HepG2 (cell line): Measurements from ENCODE around the gene CSRP3. TPM values are rescaled to one million over a fixed set of nuclear protein-coding genes. Genes with fewer than 3 reads are reported as not detected.

ENCODE experiments used
- ATAC-seq: fragments of 200-7000 bp; cut with Tn5 transposase; 3 replicates; pipeline ENCODE4 v1.9.1; 2020; ENCODE audit warnings: mild to moderate bottlenecking, moderate library complexity
- BruUV-seq: library from RNA; stranded (reverse); fragments of 400-500 nt; replicated peaks from 2 replicates; lab custom pipeline; 2021; lab: Mats Ljungman, UMichigan
- CTCF ChIA-PET: fragments of 300-600 bp; formaldehyde crosslinking; extraction: SDS; loops from one replicate; lab custom pipeline; 2021; ENCODE audit warnings: low total read pairs, inconsistent platforms, low intra/inter-chr PET ratio; lab: Yijun Ruan, JAX
- POLR2A ChIA-PET: fragments of 350-600 bp; sonication (Branson Sonifier 250); formaldehyde crosslinking; loops from one replicate; lab custom pipeline; 2020; ENCODE audit warnings: antibody characterized with exemption, inconsistent platforms; lab: Yijun Ruan, JAX
- DNase-seq: peaks from one replicate; pipeline ENCODE4 v3.0.0-alpha.2; 2015; ENCODE audit warnings: low spot score
- FAIRE-seq: peaks from 3 replicates; lab custom pipeline; 2011; peaks lifted over from hg19 to GRCh38; lab: Jason Lieb, UNC
- H2AFZ ChIP-seq: one replicate; pipeline ENCODE4 v1.6.1; 2011; ENCODE audit warnings: low read length, inconsistent platforms
- H3K27ac ChIP-seq: fragments of 300-600 bp; 3 replicates; pipeline ENCODE4 v1.8.0; 2011; ENCODE audit warnings: mixed run types, mild to moderate bottlenecking, mixed read lengths, low read length, inconsistent platforms; ENCODE audit not compliant: insufficient read depth; ENCODE audit errors: extremely low read length
- H3K27me3 ChIP-seq, 2 experiments: fragments of 200-600 bp in 1 of 2; 2 replicates in 1 of 2; 3 replicates in 1 of 2; pipeline versions ENCODE4 v1.6.0 to v1.8.0; 2011; ENCODE audit warnings: low read length in 2 of 2, mild to moderate bottlenecking in 2 of 2, moderate library complexity in 2 of 2, inconsistent platforms in 1 of 2; ENCODE audit not compliant: insufficient read depth in 2 of 2, control insufficient read depth in 1 of 2
- H3K36me3 ChIP-seq, 2 experiments: fragments of 200-600 bp in 1 of 2; replicated peaks in 1 of 2; 2 replicates in 1 of 2; 3 replicates in 1 of 2; pipeline versions ENCODE4 v1.5.1 to v1.8.0; 2011; ENCODE audit warnings: low read length in 2 of 2, inconsistent platforms in 1 of 2; ENCODE audit not compliant: insufficient read depth in 2 of 2, control insufficient read depth in 1 of 2
- H3K4me1 ChIP-seq: 2 replicates; pipeline ENCODE4 v1.5.1; 2012; ENCODE audit warnings: low read length, inconsistent platforms; ENCODE audit not compliant: insufficient read depth
- H3K4me2 ChIP-seq: 2 replicates; pipeline ENCODE4 v1.6.0; 2011; ENCODE audit warnings: low read depth, low read length, inconsistent platforms
- H3K4me3 ChIP-seq, 3 experiments: fragments of 200-600 bp in 1 of 3; sonication (generic), shearing (Covaris generic) in 1 of 3; replicated peaks in 1 of 3; 2 replicates each; pipeline ENCODE4 v1.5.1; 2011 to 2016; ENCODE audit warnings: low read length in 3 of 3, inconsistent platforms in 2 of 3, low read depth in 2 of 3, mild to moderate bottlenecking in 2 of 3, control low read depth in 1 of 3, mixed read lengths in 1 of 3; ENCODE audit not compliant: insufficient read depth in 1 of 3
- H3K79me2 ChIP-seq: one replicate; pipeline ENCODE4 v1.6.1; 2011; ENCODE audit warnings: low read length, inconsistent platforms; ENCODE audit not compliant: insufficient read depth
- H3K9ac ChIP-seq: 2 replicates; pipeline ENCODE4 v1.6.0; 2011; ENCODE audit warnings: mild to moderate bottlenecking, low read depth, low read length, inconsistent platforms; ENCODE audit not compliant: insufficient read depth
- H3K9me3 ChIP-seq: 2 replicates; pipeline ENCODE4 v1.5.1; 2012; ENCODE audit warnings: mild to moderate bottlenecking, low read length
- H4K20me1 ChIP-seq: 2 replicates; pipeline ENCODE4 v1.6.0; 2011; ENCODE audit warnings: inconsistent platforms, mild to moderate bottlenecking, low read length, moderate library complexity; ENCODE audit not compliant: insufficient read depth
- ARNT ChIP-seq: fragments of 450-650 bp; IDR thresholded peaks from 2 replicates; pipeline ENCODE4 v1.6.1; 2017
- ATF2 ChIP-seq: sonication (generic); formaldehyde crosslinking; IDR thresholded peaks from 2 replicates; pipeline ENCODE4 v1.4.0; 2020; ENCODE audit warnings: missing genetic modification reagents
- BCL6 ChIP-seq: IDR thresholded peaks from 2 replicates; pipeline ENCODE4 v1.6.1; 2016; ENCODE audit warnings: missing genetic modification reagents, missing compliant biosample characterization
- FOXK1 ChIP-seq: sonication (generic); formaldehyde crosslinking; IDR thresholded peaks from 2 replicates; pipeline ENCODE4 v1.4.0; 2020; ENCODE audit warnings: low read depth, missing genetic modification reagents, borderline replicate concordance
- FOXP1 ChIP-seq, 2 experiments: fragments of 450-650 bp in 1 of 2; IDR thresholded peaks; 2 replicates each; pipeline ENCODE4 v1.6.1; 2017 to 2018; ENCODE audit warnings: antibody characterized with exemption in 1 of 2
- GZF1 ChIP-seq: sonication (generic); formaldehyde crosslinking; IDR thresholded peaks from 2 replicates; pipeline ENCODE4 v1.5.1; 2020; ENCODE audit warnings: mild to moderate bottlenecking, missing genetic modification reagents
- HNRNPL ChIP-seq: fragments of 200-400 bp; formaldehyde crosslinking; IDR thresholded peaks from 2 replicates; pipeline ENCODE4 v1.6.1; 2017; ENCODE audit warnings: mild to moderate bottlenecking, low read depth, low read length
- MBNL3 ChIP-seq: fragments of 250-450 bp; sonication (Bioruptor Pico); conservative IDR thresholded peaks from 2 replicates; pipeline ENCODE4 v1.8.0; 2022; ENCODE audit warnings: mild to moderate bottlenecking, inconsistent platforms
- MYNN ChIP-seq: sonication (generic); formaldehyde crosslinking; IDR thresholded peaks from 2 replicates; pipeline ENCODE4 v1.4.0; 2020; ENCODE audit warnings: mild to moderate bottlenecking, low read depth, missing genetic modification reagents
- NFE2 ChIP-seq: sonication (generic); formaldehyde crosslinking; IDR thresholded peaks from 2 replicates; pipeline ENCODE4 v1.4.0; 2020; ENCODE audit warnings: missing genetic modification reagents
- NFYB ChIP-seq: sonication (generic); formaldehyde crosslinking; IDR thresholded peaks from 2 replicates; pipeline ENCODE4 v1.4.0; 2020; ENCODE audit warnings: missing genetic modification reagents
- REXO4 ChIP-seq: sonication (generic); formaldehyde crosslinking; IDR thresholded peaks from 2 replicates; pipeline ENCODE4 v1.8.0; 2022; ENCODE audit warnings: missing genetic modification reagents, mild to moderate bottlenecking, borderline replicate concordance
- SOX13 ChIP-seq, 3 experiments: fragments of 450-650 bp in 1 of 3; sonication (generic) in 1 of 3; formaldehyde crosslinking in 1 of 3; IDR thresholded peaks in 2 of 3; conservative IDR thresholded peaks in 1 of 3; 2 replicates each; pipeline versions ENCODE4 v1.5.0 to v1.6.1; 2016 to 2020; ENCODE audit warnings: antibody characterized with exemption in 1 of 3, mild to moderate bottlenecking in 1 of 3, missing compliant biosample characterization in 1 of 3, missing genetic modification reagents in 1 of 3, moderate library complexity in 1 of 3
- ZBTB10 ChIP-seq: sonication (generic); formaldehyde crosslinking; IDR thresholded peaks from 2 replicates; pipeline ENCODE4 v1.4.0; 2020; ENCODE audit warnings: missing genetic modification reagents, borderline replicate concordance
- ZNF615 ChIP-seq: sonication (generic); formaldehyde crosslinking; IDR thresholded peaks from 2 replicates; pipeline ENCODE4 v1.5.0; 2020; ENCODE audit warnings: mild to moderate bottlenecking, missing genetic modification reagents, borderline replicate concordance
- WGBS: methylation state at CpG from one replicate; pipeline ENCODE4 v1.1.6; 2017; ENCODE audit warnings: low lambda C conversion rate; 5-methylcytosine and 5-hydroxymethylcytosine counted together
- in situ Hi-C: cut with HindIII; loops from 2 replicates; pipeline ENCODE4 v1.10.0; 2017; ENCODE audit warnings: low pct_unique_long_range_greater_than_20kb; ENCODE audit not compliant: extremely low pct_ligation_motif_present
- intact Hi-C: fragments of 100-400 bp; cut with micrococcal nuclease; formaldehyde crosslinking; loops from one replicate; pipeline ENCODE4 v1.10.0; 2022; ENCODE audit not compliant: unreplicated experiment
- polyA plus RNA-seq, 8 experiments: library from polyadenylated mRNA; depleted of rRNA in 3 of 8; stranded (reverse) in 7 of 8; unstranded in 1 of 8; fragments of >200 nt; fragmentation: Illumina TruSeq in 4 of 8; extraction: Trizol in 4 of 8; gene quantifications; 2 replicates each; pipeline versions ENCODE4 v1.2.1 to v1.2.3, GENCODE V29; 2011 to 2016; ENCODE audit warnings: low read depth in 4 of 8, missing spikeins in 1 of 8, mixed read lengths in 1 of 8; ENCODE audit not compliant: insufficient read depth in 1 of 8
- total RNA-seq, 5 experiments: library from RNA; depleted of rRNA; stranded (reverse); fragments of >200 nt; fragmentation: Illumina TruSeq; extraction: Trizol; gene quantifications; 2 replicates each; pipeline ENCODE4 v1.2.3, GENCODE V29; 2016; ENCODE audit warnings: low read depth in 1 of 5

CSRP3 gene
- total and polyA plus RNA-seq, 2 of the 13 experiments (the other 11 are each of a cell fraction or from before 2014, with no cell fraction given): not detected

- no peaks in the 10 kb centered on the region for H3K4me1 ChIP-seq
- no peaks in the 10 kb centered on the region for H3K79me2 ChIP-seq
- ChIA-PET CTCF (no interaction called here), POLR2A (no interaction called here)
- TF ChIP-seq HNRNPL: no peak
- TF ChIP-seq BCL6 (CRISPR knock-in tag): no peak
- TF ChIP-seq REXO4 (CRISPR knock-in tag): no peak
- TF ChIP-seq SOX13 (IDR thresholded peaks at IDR 0.05): no peak
- TF ChIP-seq SOX13 (CRISPR knock-in tag; conservative IDR thresholded peaks at IDR 0.05 in 1 of 2, IDR thresholded peaks at IDR 0.05 in 1 of 2): no peak
- no peak for TF ChIP-seq FOXK1 (CRISPR knock-in tag)
- TF ChIP-seq ARNT: no peak
- TF ChIP-seq FOXP1 (IDR thresholded peaks at IDR 0.05): no peak
- no peak for TF ChIP-seq FOXP1 (CRISPR knock-in tag; IDR thresholded peaks at IDR 0.05)
- TF ChIP-seq NFE2 (CRISPR knock-in tag): no peak
- no peak for TF ChIP-seq GZF1 (CRISPR knock-in tag)
- no peak for TF ChIP-seq NFYB
- no peak for TF ChIP-seq ATF2 (CRISPR knock-in tag)
- TF ChIP-seq MYNN: no peak
- TF ChIP-seq ZBTB10 (CRISPR knock-in tag): no peak
- TF ChIP-seq MBNL3 (CRISPR knock-in tag): no peak
- no peak for TF ChIP-seq ZNF615 (CRISPR knock-in tag)
- no peaks in the 10 kb centered on the region for H3K9me3 ChIP-seq
- no peak overlapping the region for H3K4me2 ChIP-seq
- ATAC-seq (no peak), FAIRE-seq (no peak), DNase-seq (no peak)
- H2AFZ ChIP-seq: no peak overlapping the region
- BruUV-seq: no TSS peak
- H3K27ac ChIP-seq: no peak overlapping the region
- WGBS: 28% methylated on average over 3 of the region's 3 CpGs
- in situ Hi-C loops (no loop called here), intact Hi-C loops (no loop called here)
- H3K36me3 ChIP-seq: no peaks in the 10 kb centered on the region
- H4K20me1 ChIP-seq: no peaks in the 10 kb centered on the region
- no peak overlapping the region for H3K4me3 ChIP-seq
- 0 out of 5 replicates have a peak, but pooled peaks cover 0 to 4% of the 10 kb centered on the region in 2 experiments for H3K27me3 ChIP-seq
- H3K9ac ChIP-seq: no peak overlapping the region
Measured at GRCh38 chr11:19216709-19217374, 15.1 kb upstream of the CSRP3 start.
